HFFc6 (cell line): ENCODE results near the gene IL1RN. TPM values are rescaled to one million over a fixed set of nuclear protein-coding genes. Genes with fewer than 3 reads are reported as not detected.

ENCODE experiments used
- DNase-seq: peaks from one replicate; pipeline ENCODE4 v3.0.0-alpha.2; 2018
- H3K27ac Mint-ChIP-seq: 2 replicates; pipeline ENCODE4 v1.8.0; 2020; ENCODE audit warnings: mild to moderate bottlenecking, mixed read lengths
- H3K27me3 Mint-ChIP-seq: 2 replicates; pipeline ENCODE4 v1.8.0; 2021; ENCODE audit warnings: mild to moderate bottlenecking, moderate library complexity, mixed read lengths; ENCODE audit not compliant: insufficient read depth
- H3K36me3 Mint-ChIP-seq: 2 replicates; pipeline ENCODE4 v1.8.0; 2021; ENCODE audit warnings: low read depth, mixed read lengths
- H3K4me1 Mint-ChIP-seq: 2 replicates; pipeline ENCODE4 v1.8.0; 2020; ENCODE audit warnings: low read depth, mixed read lengths
- H3K4me3 Mint-ChIP-seq: 2 replicates; pipeline ENCODE4 v1.8.0; 2020; ENCODE audit warnings: mild to moderate bottlenecking, moderate library complexity, mixed read lengths
- H3K9me3 Mint-ChIP-seq: 2 replicates; pipeline ENCODE4 v1.8.0; 2020; ENCODE audit warnings: mild to moderate bottlenecking, mixed read lengths
- total RNA-seq, 6 experiments: library from RNA; stranded (reverse); fragmentation: NEBNext Ultra II Directional; extraction: Animal tissue kit (Norgen Biotek cat#: 25700); gene quantifications; 2 replicates in 1 of 6; 3 replicates in 5 of 6; pipeline ENCODE4 v1.2.3, GENCODE V29; 2021
- TF ChIP-seq, protein P1 (sequence below): fragments of 200-600 bp; sonication (generic); IDR thresholded peaks from 2 replicates; pipeline ENCODE4 v1.5.0; 2021; ENCODE audit warnings: antibody characterized with exemption, mild to moderate bottlenecking

Gene IL1RN
- total RNA-seq, 6 experiments from 2014 or later, result not detected

DNA sequence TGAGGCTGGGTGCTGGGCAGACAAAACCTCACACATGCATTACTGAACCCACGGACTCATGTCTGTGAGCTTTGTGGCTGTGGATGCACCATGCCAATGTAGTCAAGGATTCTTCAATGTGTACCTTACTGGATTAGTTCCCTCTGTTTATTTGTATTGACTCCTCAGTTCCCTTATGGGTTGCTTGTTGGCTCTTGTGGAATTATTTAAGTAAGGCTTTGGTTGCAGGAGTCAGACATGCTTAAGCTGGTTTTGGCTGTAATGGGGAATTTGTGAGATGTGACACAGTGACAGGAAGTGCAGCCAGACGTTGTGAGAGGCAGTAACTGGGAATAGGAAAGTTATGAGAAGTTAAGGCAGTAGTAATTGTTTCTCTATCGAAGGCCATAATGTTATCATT, 13.6 kb upstream of the IL1RN start:
- Mint-ChIP-seq H3K4me1 (peaks cover 12% of the 10 kb centered on the region), H3K9me3 (no peaks in the 10 kb centered on the region), H3K36me3 (no peaks in the 10 kb centered on the region), H3K4me3 (no peak overlapping the region), H3K27me3 (peaks cover 8% of the 10 kb centered on the region; the same call in 1 of the 2 replicates), H3K27ac (no peak overlapping the region)
- TF ChIP-seq, protein P1, sequence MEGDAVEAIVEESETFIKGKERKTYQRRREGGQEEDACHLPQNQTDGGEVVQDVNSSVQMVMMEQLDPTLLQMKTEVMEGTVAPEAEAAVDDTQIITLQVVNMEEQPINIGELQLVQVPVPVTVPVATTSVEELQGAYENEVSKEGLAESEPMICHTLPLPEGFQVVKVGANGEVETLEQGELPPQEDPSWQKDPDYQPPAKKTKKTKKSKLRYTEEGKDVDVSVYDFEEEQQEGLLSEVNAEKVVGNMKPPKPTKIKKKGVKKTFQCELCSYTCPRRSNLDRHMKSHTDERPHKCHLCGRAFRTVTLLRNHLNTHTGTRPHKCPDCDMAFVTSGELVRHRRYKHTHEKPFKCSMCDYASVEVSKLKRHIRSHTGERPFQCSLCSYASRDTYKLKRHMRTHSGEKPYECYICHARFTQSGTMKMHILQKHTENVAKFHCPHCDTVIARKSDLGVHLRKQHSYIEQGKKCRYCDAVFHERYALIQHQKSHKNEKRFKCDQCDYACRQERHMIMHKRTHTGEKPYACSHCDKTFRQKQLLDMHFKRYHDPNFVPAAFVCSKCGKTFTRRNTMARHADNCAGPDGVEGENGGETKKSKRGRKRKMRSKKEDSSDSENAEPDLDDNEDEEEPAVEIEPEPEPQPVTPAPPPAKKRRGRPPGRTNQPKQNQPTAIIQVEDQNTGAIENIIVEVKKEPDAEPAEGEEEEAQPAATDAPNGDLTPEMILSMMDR, result no peak
- DNase-seq, result no peak

- H3K9me3 Mint-ChIP-seq, result no peaks in the 10 kb centered on the region
- no peak overlapping the region for H3K27ac Mint-ChIP-seq
- no peak overlapping the region for H3K4me3 Mint-ChIP-seq
- peaks cover 12% of the 10 kb centered on the region for H3K4me1 Mint-ChIP-seq
- no peak for DNase-seq
- TF ChIP-seq, protein P1, result no peak
- H3K27me3 Mint-ChIP-seq, result peaks cover 8% of the 10 kb centered on the region; the same call in 1 of the 2 replicates
- H3K36me3 Mint-ChIP-seq, result no peaks in the 10 kb centered on the region
These were observed 13.0 kb upstream of the IL1RN start for GRCh38 chr2:113114224-113114945.

DNA sequence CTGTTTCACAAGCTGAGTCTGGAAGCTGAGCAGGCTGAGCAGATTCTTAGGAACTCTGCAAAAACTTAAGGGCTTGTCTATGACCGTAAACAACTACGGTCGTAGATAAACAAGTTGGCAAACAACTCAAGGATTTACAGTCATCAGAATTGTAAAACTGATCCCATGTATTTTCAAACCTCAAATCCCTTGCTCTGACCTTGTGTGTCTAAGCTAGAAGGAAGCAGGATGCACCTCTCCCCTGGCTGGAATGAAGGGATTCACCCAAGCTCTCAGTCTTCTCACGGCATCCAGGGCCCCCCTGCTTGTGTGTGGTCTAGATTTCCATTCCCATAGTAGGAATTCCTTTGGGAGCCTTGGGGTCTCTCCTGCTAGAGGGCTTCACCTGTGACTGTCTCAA, 12.4 kb upstream of the IL1RN start:
- Mint-ChIP-seq H3K4me1 (peaks cover 12% of the 10 kb centered on the region), H3K4me3 (no peak overlapping the region), H3K9me3 (no peaks in the 10 kb centered on the region), H3K36me3 (no peaks in the 10 kb centered on the region), H3K27me3 (peaks cover 8% of the 10 kb centered on the region; the same call in 1 of the 2 replicates), H3K27ac (no peak overlapping the region)
- DNase-seq, result no peak
- TF ChIP-seq, protein P1, result no peak

- Mint-ChIP-seq H3K27me3 (peaks cover 12% of the 10 kb centered on the region), H3K4me1 (peaks cover 12% of the 10 kb centered on the region), H3K4me3 (no peak overlapping the region), H3K27ac (0 out of 2 replicates have a peak overlapping the region, but pooled peaks have one; percentile 25), H3K36me3 (no peaks in the 10 kb centered on the region), H3K9me3 (no peaks in the 10 kb centered on the region)
- DNase-seq, result no peak
- TF ChIP-seq, protein P1, result no peak
These were observed 11.1 kb upstream of the IL1RN start for GRCh38 chr2:113116100-113116958.

GRCh38 chr2:113117541-113118262, 9.7 kb upstream of the IL1RN start:
- peaks cover 12% of the 10 kb centered on the region for H3K4me1 Mint-ChIP-seq
- H3K27me3 Mint-ChIP-seq, result peaks cover 5% of the 10 kb centered on the region
- peak; percentile 91 for DNase-seq
- H3K9me3 Mint-ChIP-seq, result no peaks in the 10 kb centered on the region
- H3K36me3 Mint-ChIP-seq, result no peaks in the 10 kb centered on the region
- no peak overlapping the region for H3K4me3 Mint-ChIP-seq
- TF ChIP-seq, protein P1, result no peak
- H3K27ac Mint-ChIP-seq, result peak overlapping the region; percentile 65
